Measurements from ENCODE around the gene SNX9.
A peak's percentile ranks its signal among the peaks of the same experiment; 100 is the strongest.

Gene SNX9

GRCh38 chr6:157904999-157905398 is 82.0 kb downstream of the SNX9 start:
- TF ChIP-seq CTCF (IDR thresholded peaks at IDR 0.05; ENCODE audit: extremely low read depth, missing control alignments): no peak
- DNase-seq (ENCODE audit: low spot score): no peak

GRCh38 chr6:157905590-157906342 is 82.7 kb downstream of the SNX9 start:
- no peak for DNase-seq (ENCODE audit: low spot score)
- no peak for TF ChIP-seq CTCF (IDR thresholded peaks at IDR 0.05; ENCODE audit: extremely low read depth, missing control alignments)

GRCh38 chr6:157906537-157907061 is 83.6 kb downstream of the SNX9 start:
- no peak for TF ChIP-seq CTCF (IDR thresholded peaks at IDR 0.05; ENCODE audit: extremely low read depth, missing control alignments)
- DNase-seq (ENCODE audit: low spot score): no peak

GRCh38 chr6:157907651-157908050 is 84.6 kb downstream of the SNX9 start:
- DNase-seq (ENCODE audit: low spot score): no peak
- TF ChIP-seq CTCF (IDR thresholded peaks at IDR 0.05; ENCODE audit: extremely low read depth, missing control alignments): no peak

- peak; percentile 56 for DNase-seq (ENCODE audit: low spot score)
- no peak for TF ChIP-seq CTCF (IDR thresholded peaks at IDR 0.05; ENCODE audit: extremely low read depth, missing control alignments)
These were observed 85.6 kb downstream of the SNX9 start for GRCh38 chr6:157908369-157909281.

GRCh38 chr6:157909282-157909664 is 86.2 kb downstream of the SNX9 start:
- no peak for TF ChIP-seq CTCF (IDR thresholded peaks at IDR 0.05; ENCODE audit: extremely low read depth, missing control alignments)
- peak; percentile 35 for DNase-seq (ENCODE audit: low spot score)

GRCh38 chr6:157911278-157911677 is 88.2 kb downstream of the SNX9 start:
- no peak for TF ChIP-seq CTCF (IDR thresholded peaks at IDR 0.05; ENCODE audit: extremely low read depth, missing control alignments)
- DNase-seq (ENCODE audit: low spot score): no peak
